H1 (cell line): ENCODE measurements around the gene AHSG.

Experiments used
- EP300 ChIP-seq, 2 experiments: IDR thresholded peaks; 1 replicate in 1 of 2; 2 replicates in 1 of 2; pipeline ENCODE4 v1.6.1; 2011 to 2012; ENCODE audit warnings: low read depth in 2 of 2, low read length in 2 of 2, mild to moderate bottlenecking in 2 of 2, borderline replicate concordance in 1 of 2, inconsistent platforms in 1 of 2, moderate library complexity in 1 of 2
- SP4 ChIP-seq: IDR thresholded peaks from 2 replicates; pipeline ENCODE4 v1.6.1; 2012; ENCODE audit warnings: low read length, inconsistent platforms

- TF ChIP-seq EP300 (IDR thresholded peaks at IDR 0.05; ENCODE audit: borderline replicate concordance in 1 of 2, low read depth in 2 of 2, low read length in 2 of 2) (no peak), SP4 (no peak)
Observed at GRCh38 chr3:186588632-186589031, 24.2 kb upstream of the AHSG start.
